H9 (cell line): ENCODE data around the gene PTEN. TPM values are rescaled to one million over a fixed set of nuclear protein-coding genes. Genes with fewer than 3 reads are reported as not detected.

Experiments
- DNase-seq: peaks from one replicate; pipeline ENCODE4 v3.0.0-alpha.2; 2017
- H2AFZ ChIP-seq: one replicate; pipeline ENCODE4 v1.6.1; 2013; ENCODE audit warnings: mild to moderate bottlenecking, low read length, control low read depth, moderate library complexity
- H2AK5ac ChIP-seq: 2 replicates; pipeline ENCODE4 v1.6.1; 2013; ENCODE audit warnings: low read length, control low read depth, mixed read lengths; ENCODE audit not compliant: insufficient read length
- H2BK120ac ChIP-seq: one replicate; pipeline ENCODE4 v1.6.1; 2013; ENCODE audit warnings: low read depth, mild to moderate bottlenecking, low read length, control low read depth, inconsistent platforms; ENCODE audit not compliant: poor library complexity, severe bottlenecking
- H2BK12ac ChIP-seq: 2 replicates; pipeline ENCODE4 v1.6.1; 2013; ENCODE audit warnings: low read length, control low read depth, mixed read lengths, low read depth; ENCODE audit not compliant: insufficient read length
- H2BK15ac ChIP-seq: 2 replicates; pipeline ENCODE4 v1.6.1; 2013; ENCODE audit warnings: low read depth, low read length, control low read depth
- H2BK20ac ChIP-seq: one replicate; pipeline ENCODE4 v1.6.1; 2013; ENCODE audit warnings: low read depth, mild to moderate bottlenecking, low read length, control low read depth, inconsistent platforms; ENCODE audit not compliant: poor library complexity, severe bottlenecking
- H2BK5ac ChIP-seq: 2 replicates; pipeline ENCODE4 v1.6.1; 2013; ENCODE audit warnings: low read length, control low read depth, mixed read lengths; ENCODE audit not compliant: insufficient read length
- H3K14ac ChIP-seq: 2 replicates; pipeline ENCODE4 v1.6.1; 2013; ENCODE audit warnings: low read length, control low read depth; ENCODE audit not compliant: insufficient read depth
- H3K18ac ChIP-seq: 2 replicates; pipeline ENCODE4 v1.6.1; 2013; ENCODE audit warnings: low read depth, mild to moderate bottlenecking, mixed read lengths, low read length, control low read depth; ENCODE audit not compliant: insufficient read length
- H3K23ac ChIP-seq: 2 replicates; pipeline ENCODE4 v1.6.1; 2013; ENCODE audit warnings: low read length, control low read depth, mixed read lengths, low read depth; ENCODE audit not compliant: insufficient read length
- H3K23me2 ChIP-seq: 2 replicates; pipeline ENCODE4 v1.6.1; 2013; ENCODE audit warnings: low read depth, mild to moderate bottlenecking, mixed read lengths, low read length, control low read depth; ENCODE audit not compliant: insufficient read length, poor library complexity, severe bottlenecking
- H3K27ac ChIP-seq: 2 replicates; pipeline ENCODE4 v1.5.1; 2013; ENCODE audit warnings: low read length, control low read depth, mixed read lengths, low read depth; ENCODE audit not compliant: insufficient read length
- H3K27me3 ChIP-seq: 2 replicates; pipeline ENCODE4 v1.6.1; 2013; ENCODE audit warnings: low read length, control low read depth, inconsistent platforms; ENCODE audit not compliant: insufficient read depth
- H3K4ac ChIP-seq: 2 replicates; pipeline ENCODE4 v1.6.1; 2013; ENCODE audit warnings: low read depth, mild to moderate bottlenecking, control low read depth, inconsistent platforms, low read length, moderate library complexity
- H3K4me1 ChIP-seq: 2 replicates; pipeline ENCODE4 v1.6.1; 2013; ENCODE audit warnings: low read length, control low read depth, inconsistent platforms; ENCODE audit not compliant: insufficient read depth
- H3K4me2 ChIP-seq: 2 replicates; pipeline ENCODE4 v1.6.1; 2013; ENCODE audit warnings: low read length, control low read depth, mixed read lengths; ENCODE audit not compliant: insufficient read length, insufficient read depth
- H3K56ac ChIP-seq: 2 replicates; pipeline ENCODE4 v1.6.1; 2013; ENCODE audit warnings: low read depth, mild to moderate bottlenecking, mixed read lengths, low read length, control low read depth; ENCODE audit not compliant: insufficient read length
- H3K79me1 ChIP-seq: 2 replicates; pipeline ENCODE4 v1.6.1; 2013; ENCODE audit warnings: low read depth, mild to moderate bottlenecking, moderate library complexity, low read length, control low read depth, inconsistent platforms; ENCODE audit not compliant: insufficient read depth, poor library complexity, severe bottlenecking
- H3K79me2 ChIP-seq: 2 replicates; pipeline ENCODE4 v1.6.1; 2013; ENCODE audit warnings: low read length, control low read depth, inconsistent platforms; ENCODE audit not compliant: insufficient read depth
- H3K9ac ChIP-seq: 2 replicates; pipeline ENCODE4 v1.6.1; 2013; ENCODE audit warnings: low read length, control low read depth, mixed read lengths; ENCODE audit not compliant: insufficient read length; ENCODE audit errors: extremely low read depth
- H3K9me3 ChIP-seq: one replicate; pipeline ENCODE4 v1.6.1; 2013; ENCODE audit warnings: low read depth, low read length, inconsistent platforms; ENCODE audit not compliant: control insufficient read depth
- H3T11ph ChIP-seq: one replicate; pipeline ENCODE4 v1.6.1; 2013; ENCODE audit warnings: mild to moderate bottlenecking, low read length, control low read depth, inconsistent platforms
- H4K20me1 ChIP-seq: one replicate; pipeline ENCODE4 v1.6.1; 2013; ENCODE audit not compliant: control insufficient read depth, insufficient read length, insufficient read depth
- H4K5ac ChIP-seq: 2 replicates; pipeline ENCODE4 v1.6.1; 2013; ENCODE audit warnings: low read depth, mild to moderate bottlenecking, mixed read lengths, low read length, control low read depth; ENCODE audit not compliant: insufficient read length
- H4K8ac ChIP-seq: replicated peaks from 2 replicates; pipeline ENCODE4 v1.6.1; 2013; ENCODE audit warnings: low read length, control low read depth, mixed read lengths, low read depth; ENCODE audit not compliant: insufficient read length
- H4K91ac ChIP-seq: 2 replicates; pipeline ENCODE4 v1.6.1; 2013; ENCODE audit warnings: low read depth, mild to moderate bottlenecking, moderate library complexity, mixed read lengths, low read length, control low read depth; ENCODE audit not compliant: insufficient read length
- H3K27ac Mint-ChIP-seq, 3 experiments: 2 replicates in 2 of 3; 3 replicates in 1 of 3; pipeline ENCODE4 v1.8.0; 2020 to 2021; ENCODE audit warnings: mixed read lengths in 3 of 3, mild to moderate bottlenecking in 1 of 3, moderate library complexity in 1 of 3
- H3K27me3 Mint-ChIP-seq: 2 replicates; pipeline ENCODE4 v1.8.0; 2021; ENCODE audit warnings: low read depth, mild to moderate bottlenecking, moderate library complexity, mixed read lengths
- H3K36me3 Mint-ChIP-seq, 3 experiments: 2 replicates in 2 of 3; 3 replicates in 1 of 3; pipeline ENCODE4 v1.8.0; 2020 to 2021; ENCODE audit warnings: low read depth in 3 of 3, mixed read lengths in 3 of 3; ENCODE audit not compliant: insufficient read depth in 1 of 3
- H3K4me1 Mint-ChIP-seq, 2 experiments: 2 replicates each; pipeline ENCODE4 v1.8.0; 2020; ENCODE audit warnings: mixed read lengths in 2 of 2
- H3K4me3 Mint-ChIP-seq, 2 experiments: 2 replicates in 1 of 2; 3 replicates in 1 of 2; pipeline ENCODE4 v1.8.0; 2020 to 2021; ENCODE audit warnings: mild to moderate bottlenecking in 2 of 2, mixed read lengths in 2 of 2, moderate library complexity in 1 of 2
- H3K9me3 Mint-ChIP-seq, 2 experiments: 2 replicates in 1 of 2; 3 replicates in 1 of 2; pipeline ENCODE4 v1.8.0; 2020; ENCODE audit warnings: mild to moderate bottlenecking in 2 of 2, mixed read lengths in 2 of 2, moderate library complexity in 1 of 2
- CTCF ChIP-seq: fragments of 200-600 bp; sonication (generic); conservative IDR thresholded peaks from 3 replicates; pipeline ENCODE4 v1.8.0; 2021; ENCODE audit warnings: antibody characterized with exemption, mild to moderate bottlenecking
- WGBS: extraction: QIAGEN DNeasy Blood & Tissue Kit; methylation state at CpG from one replicate; pipeline ENCODE4 v1.1.7; 2013; ENCODE audit warnings: missing lambda C conversion rate, low lambda C conversion rate, mixed read lengths; ENCODE audit not compliant: insufficient read length; ENCODE audit errors: extremely low coverage; 5-methylcytosine and 5-hydroxymethylcytosine counted together
- total RNA-seq: library from RNA; stranded (reverse); gene quantifications from 2 replicates; pipeline ENCODE4 v1.2.1, GENCODE V29; 2021

PTEN gene
- total RNA-seq, 1 experiment from 2014 or later = 52.8 TPM

GRCh38 chr10:87861566-87861952 is 1.9 kb upstream of the PTEN start:
- Histone ChIP-seq H3K27ac (no peak overlapping the region), H4K20me1 (no peaks in the 10 kb centered on the region), H2BK15ac (no peak overlapping the region), H2BK12ac (no peak overlapping the region), H4K8ac (no peak overlapping the region), H4K5ac (no peak overlapping the region), H2BK120ac (no peak overlapping the region), H3T11ph (no peak overlapping the region), H2AFZ (no peak overlapping the region), H3K27me3 (no peaks in the 10 kb centered on the region), H3K4me2 (peak overlapping the region; percentile 85), H3K23me2 (peaks cover 17% of the 10 kb centered on the region), H2AK5ac (no peak overlapping the region), H3K18ac (peak overlapping the region; percentile 6), H4K91ac (no peak overlapping the region), H3K9me3 (no peaks in the 10 kb centered on the region), H3K79me1 (no peaks in the 10 kb centered on the region), H2BK20ac (no peak overlapping the region), H3K79me2 (peaks cover 19% of the 10 kb centered on the region; the same call in 1 of the 2 replicates), H3K14ac (no peak overlapping the region), H3K56ac (no peak overlapping the region), H3K4ac (no peak overlapping the region), H3K9ac (peak overlapping the region; percentile 43), H2BK5ac (no peak overlapping the region), H3K23ac (no peak overlapping the region), H3K4me1 (no peaks in the 10 kb centered on the region)
- Mint-ChIP-seq H3K27ac (peak overlapping the region; percentile 95 to 99 (median 98)), H3K27me3 (peaks cover 8% of the 10 kb centered on the region; the same call in 1 of the 2 replicates), H3K4me3 (peak overlapping the region; percentile 97 to 99), H3K9me3 (no peaks in the 10 kb centered on the region; a peak in 1 of 5 replicates), H3K36me3 (peaks cover 0 to 5% (median 0%) of the 10 kb centered on the region in 3 experiments; a peak in 4 of 7 replicates), H3K4me1 (peaks cover 22 to 23% of the 10 kb centered on the region in 2 experiments)
- DNase-seq = peak; percentile 62
- WGBS = no CpG with 5 or more reads among the region's 16 CpGs
- TF ChIP-seq CTCF = 0 out of 3 replicates have a peak, but pooled peaks have one; percentile 9
